ENCODE data around the gene MTRR.
"Not testable (repeated sequence)": the region's sequence is repeated elsewhere in the genome, so short reads cannot be mapped to it uniquely, and the experiment has no call there.

MTRR gene

DNA sequence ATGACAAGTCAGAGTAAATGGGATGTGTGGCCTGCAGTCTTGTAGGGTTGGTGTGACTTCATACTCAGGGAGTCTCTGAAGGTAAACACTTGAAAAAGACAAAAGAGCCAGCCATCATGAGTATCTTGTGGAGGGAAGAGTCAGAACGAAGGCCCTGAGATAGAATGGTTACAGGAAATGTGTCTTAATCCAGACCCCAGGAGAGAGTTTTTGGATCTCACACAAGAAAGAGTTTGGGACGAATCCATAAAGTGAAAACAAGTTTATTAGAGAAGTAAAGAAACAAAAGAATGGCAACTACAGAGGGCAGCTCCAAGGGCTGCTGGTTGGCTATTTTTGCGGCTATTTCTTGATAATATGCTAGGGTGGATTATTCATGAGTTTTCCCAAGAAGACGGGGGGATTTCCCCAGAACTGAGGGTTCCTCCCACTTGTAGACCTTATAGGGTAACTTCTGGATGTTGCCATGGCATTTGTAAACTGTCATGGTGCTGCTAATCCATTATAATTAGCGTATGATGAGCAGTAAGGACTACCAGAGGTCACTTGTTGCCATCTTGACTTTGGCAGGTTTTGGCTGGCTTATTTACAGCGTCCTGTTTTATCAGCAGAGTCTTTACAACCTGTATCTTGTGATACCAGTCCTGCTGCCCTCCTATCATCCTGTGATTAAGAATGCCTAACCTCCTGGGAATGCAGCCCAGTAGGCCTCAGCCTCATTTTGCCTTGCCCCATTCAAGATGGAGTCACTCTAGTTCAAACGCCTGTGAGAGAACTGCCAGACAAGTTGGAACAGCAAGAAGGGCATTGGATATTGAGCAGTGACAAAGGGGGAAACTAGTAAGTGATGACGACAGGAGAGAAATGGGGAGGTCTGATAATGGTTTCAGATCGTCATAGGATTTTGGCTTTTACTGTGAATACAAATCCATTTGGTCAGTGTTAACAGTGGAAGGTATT, 34.0 kb downstream of the MTRR start:
- DNase-seq, result no peak

DNA sequence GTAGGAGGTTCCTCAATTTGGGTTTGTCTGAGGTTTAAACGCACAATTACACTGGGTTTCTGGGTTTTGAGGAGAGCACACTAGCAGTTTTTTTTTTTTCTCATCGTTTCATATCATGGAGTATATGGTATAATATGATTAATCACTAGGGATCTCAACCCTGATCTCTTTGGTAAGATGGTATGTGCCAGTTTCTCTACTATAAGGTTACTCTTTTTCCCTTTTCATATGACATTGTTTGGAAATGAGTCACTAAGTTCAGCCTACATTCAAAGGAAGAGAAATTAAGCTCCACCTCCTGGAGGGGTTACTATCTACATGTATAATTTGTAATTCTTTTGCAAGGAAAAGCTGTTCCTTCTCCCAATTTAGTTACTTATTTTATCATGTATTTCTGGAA, 35.2 kb downstream of the MTRR start:
- DNase-seq, result no peak

DNA sequence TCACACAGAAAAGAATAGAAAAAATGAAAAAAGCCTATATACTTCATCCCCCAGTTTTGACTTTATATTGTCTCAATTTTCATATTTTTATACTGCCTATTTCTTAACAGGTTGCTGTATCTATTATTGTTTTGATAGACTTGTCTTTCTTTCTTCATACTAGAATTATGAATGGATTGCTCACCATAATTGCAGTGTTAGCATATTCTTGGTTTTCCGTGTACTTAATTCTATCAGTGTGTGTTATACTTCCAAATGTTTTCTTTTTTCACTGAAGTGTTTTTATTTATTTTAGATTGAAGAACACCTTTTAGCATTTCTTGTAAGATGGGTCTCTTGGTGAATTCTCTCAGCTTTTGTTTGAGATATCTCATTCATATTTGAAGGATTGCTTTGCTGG, 38.7 kb downstream of the MTRR start:
- no peak for DNase-seq

DNA sequence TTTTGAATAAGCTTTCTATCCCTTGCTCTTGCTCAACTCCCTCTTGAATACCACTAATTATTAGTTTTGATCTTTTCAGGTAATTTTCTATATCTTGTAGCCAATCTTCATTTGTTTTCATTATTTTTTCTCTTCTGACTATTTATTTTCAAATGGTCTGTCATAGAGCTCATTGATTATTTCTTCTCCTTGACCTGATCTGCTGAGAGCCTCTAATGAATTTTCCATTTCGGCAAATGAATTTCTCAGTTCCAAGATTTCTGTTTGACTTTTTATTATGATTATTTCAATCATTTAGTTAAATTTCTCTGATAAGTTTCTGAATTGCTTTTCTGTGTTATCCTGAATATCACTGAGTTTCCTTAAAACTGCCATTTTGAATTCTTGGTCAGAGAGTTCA, 39.4 kb downstream of the MTRR start:
- no peak for DNase-seq

DNA sequence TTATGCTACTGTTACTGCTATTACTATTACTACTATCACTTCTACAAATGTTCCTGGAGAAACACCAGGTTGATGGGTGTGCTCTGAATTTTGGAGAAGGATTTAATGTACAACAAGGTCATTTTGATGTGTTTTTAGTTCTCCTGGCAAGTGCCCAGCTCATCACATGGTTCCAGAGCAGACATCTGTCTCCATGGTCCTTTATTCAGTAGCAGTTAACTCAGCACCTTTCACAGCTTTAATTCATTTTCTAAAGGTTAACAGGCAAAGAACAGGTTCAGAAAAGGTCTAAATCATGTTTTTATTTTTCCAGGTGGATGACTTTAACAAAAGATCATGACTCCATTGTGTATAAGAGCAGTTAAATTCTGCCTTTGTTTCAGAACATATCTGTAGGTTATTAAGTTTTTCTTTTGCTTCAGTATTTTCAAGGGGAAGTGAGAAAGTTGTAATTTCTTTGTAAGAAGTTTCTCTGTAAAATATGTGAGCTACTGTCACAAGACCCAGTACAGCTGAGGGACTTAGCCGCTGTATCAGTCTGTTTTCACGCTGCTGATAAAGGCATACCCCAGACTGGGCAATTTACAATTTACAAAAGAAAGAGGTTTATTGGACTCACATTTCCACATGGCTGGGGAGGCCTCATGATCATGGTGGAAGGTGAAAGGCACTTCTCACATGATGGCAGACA, 41.9 kb downstream of the MTRR start:
- DNase-seq, result no peak

DNA sequence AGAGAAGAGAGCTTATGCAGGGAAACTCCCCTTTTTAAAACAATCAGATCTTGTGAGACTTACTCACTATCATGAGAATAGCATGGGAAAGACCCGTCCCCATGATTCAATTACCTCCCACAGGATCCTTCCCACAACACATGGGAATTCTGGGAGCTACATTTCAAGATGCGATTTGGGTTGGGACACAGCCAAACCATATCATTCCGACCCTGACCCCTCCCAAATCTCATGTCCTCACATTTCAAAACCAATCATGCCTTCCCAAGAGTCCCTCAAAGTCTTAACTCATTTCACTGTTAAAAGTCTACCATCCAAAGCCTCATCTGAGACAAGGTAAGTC, 42.5 kb downstream of the MTRR start:
- DNase-seq, result not testable (repeated sequence)

DNA sequence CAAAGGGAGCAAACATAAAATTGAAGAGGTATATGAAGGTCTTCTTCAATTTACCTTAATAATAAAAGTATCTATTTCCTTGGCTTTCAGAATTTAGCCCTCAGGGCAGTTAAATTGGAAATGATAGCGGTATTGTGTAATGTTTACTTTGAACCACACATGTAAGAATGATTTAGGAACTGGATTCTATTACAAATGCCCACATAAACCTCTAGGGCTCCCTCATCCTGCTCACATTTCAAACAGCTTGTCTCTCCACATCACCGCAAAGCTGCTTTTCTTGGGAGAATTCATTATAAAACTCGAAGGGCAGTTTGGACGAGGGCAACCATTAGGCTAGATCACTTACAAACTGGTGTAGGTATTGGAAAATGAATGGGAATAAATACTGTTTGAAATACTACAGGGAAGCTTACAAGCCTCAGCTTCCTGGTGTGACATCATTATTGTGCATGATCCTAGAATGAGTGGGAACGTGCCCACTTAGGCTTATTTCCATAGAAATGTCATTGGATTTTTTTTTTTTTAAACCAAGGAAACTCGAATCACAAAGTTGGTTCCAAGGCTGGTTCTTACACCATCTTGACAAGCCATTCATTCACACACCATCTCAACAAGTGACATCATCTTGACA, 47.3 kb downstream of the MTRR start:
- DNase-seq, result no peak

DNA sequence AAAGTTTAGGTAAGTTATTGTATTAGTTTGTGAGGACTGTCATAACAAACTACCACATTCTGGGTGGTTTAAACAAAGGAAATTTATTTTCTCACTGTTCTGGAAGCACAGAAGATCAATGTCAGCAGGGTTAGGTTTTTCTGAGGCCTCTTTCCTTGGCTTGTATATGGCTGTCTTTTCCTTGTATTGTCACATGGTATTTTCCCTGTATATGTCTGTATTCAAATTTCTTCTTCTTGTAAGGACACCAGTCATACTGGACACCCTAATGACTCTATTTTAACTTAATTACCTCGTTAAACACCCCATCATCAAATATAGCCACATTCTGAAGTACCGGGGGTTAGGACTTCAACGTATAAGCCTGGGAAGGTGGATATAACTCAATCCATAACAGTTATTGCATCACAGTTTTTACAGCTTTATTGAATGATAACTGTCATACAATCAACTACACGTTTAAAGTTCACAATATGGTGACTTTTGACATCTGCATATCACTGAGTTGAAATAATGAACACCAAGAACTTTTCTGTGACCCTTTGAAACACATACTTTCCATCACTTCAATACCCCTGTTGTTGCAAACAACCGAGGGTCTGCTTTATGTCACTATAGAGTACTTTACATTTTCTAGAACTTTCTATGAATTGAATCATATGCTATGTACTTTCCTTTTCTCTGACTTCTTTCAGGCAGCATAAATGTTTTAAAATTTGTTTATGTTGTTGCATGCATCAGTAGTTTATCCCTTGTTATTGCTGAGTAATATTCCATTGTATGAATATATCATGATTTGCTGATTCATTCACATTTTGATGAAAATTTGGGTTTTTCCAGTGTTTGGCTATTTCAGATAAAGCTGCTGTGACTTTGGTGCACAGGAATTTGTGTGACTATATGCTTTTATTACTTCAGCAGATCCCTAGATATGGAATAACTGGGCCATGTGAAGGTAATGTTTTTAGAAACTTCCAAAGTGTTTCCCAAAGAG, 48.5 kb downstream of the MTRR start:
- no peak for DNase-seq

DNA sequence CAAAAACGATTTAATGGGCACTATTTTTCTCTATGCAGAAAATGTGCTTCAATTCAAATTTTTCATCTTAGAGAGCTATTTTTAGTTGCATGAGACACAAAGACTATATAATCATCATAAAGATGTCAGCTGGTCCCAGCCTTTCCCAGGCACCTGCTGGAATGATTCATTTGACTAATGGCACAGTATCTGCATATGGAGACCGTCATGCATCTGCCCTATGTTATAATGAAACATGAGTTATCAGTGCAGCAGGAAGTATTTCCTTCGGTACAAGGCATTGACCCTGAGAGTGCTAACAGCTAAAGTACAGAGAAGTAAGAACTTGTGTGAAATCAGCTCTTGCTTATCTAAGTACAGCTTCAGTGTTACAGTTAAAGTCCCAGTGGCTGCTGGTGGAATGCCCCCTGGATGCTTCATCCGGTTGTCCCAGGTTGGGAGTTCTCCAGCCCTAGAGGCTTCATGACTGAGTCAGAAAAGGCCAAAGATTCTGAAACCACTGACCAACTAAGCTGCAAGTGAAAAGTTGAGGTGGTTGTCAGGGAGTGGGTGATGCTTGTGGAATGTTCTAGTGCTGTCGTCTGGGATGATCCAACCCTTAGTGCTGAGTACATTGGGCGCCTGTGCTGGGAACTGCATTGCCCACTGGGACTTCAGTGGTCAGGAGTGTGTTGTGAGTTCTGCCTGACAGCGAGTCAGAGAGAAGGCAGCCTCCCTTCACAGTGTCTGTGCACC, 57.2 kb downstream of the MTRR start:
- no peak for DNase-seq

DNA sequence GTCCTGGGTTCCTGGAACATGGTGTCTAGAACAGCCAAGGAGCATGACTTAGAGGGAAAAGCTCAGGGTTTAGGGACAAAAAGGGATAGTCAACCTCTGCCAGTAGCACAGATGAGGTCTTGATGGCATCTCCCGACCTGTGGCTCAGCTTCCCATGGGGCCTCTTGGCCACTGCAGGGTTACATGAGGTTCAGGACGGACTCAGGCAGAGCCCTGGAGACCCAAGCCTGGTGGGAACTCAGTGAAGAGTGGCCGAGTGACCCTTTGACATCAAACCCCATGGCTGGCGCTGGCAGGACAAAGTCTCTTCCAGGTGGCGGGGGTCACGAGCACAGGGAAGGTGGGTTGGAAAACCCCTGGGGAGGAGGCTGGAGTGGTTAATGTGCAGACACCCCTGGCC, 57.8 kb downstream of the MTRR start:
- no peak for DNase-seq

DNA sequence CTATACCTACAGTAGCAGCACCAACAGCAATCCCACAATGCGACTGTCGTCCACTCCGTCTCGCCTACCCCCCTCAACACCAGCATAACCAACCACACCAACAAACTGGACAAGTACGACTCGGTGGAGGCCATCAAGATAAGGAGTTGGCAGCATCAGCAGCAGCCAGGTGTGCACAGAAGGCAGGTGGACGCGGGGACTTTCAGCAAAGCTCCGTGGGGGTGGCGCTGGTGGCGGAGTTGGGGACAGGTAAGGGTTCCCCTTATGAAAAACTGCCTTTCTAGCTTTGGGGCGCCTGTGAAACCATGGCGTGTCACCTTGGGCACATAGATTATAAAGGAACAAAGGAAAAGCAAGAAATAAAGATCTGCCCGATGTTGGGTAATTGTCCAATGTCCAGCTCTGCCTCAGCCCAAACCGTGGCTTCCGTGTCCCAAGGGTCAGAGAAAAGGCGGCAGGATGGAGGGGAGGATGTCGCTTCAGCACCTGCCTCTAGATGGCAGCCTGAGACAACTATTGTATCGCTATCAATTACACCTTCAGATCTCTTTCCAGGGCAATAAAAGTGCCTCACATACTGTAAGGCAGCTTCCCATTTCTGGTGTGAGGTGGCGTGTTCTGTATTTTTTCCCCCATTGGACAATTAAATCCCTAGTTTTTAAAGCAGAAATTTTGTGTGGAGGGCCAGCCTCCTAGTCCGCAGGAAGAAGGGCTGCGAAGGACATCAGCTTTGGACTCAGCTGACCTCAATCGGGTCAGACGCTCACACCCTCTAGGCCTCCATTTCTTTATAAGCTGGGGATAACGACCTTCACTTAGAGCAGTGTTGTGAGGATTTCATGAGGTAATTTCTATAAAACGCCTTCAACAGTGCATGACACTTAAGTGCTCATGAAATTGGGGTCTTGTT, 58.8 kb downstream of the MTRR start:
- no peak for DNase-seq

DNA sequence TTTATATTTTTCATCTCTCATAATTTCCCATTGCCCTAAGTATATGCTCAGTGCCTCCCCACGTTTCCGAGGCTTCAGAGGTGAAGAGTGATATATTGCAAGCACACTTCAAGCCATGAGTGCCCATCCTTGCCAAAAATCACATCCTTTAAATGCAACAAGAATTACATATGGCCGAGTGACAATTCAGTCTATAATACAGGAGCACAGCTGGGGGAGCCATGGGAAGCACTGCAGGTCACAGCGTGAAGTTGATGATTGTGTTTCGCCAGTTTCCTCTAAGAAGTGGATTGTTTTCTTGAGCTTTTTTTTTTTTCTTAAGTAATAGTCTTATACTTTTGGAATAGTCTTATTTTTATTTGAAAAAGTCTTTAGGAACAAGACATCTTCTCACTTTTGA, 61.1 kb downstream of the MTRR start:
- no peak for DNase-seq

DNA sequence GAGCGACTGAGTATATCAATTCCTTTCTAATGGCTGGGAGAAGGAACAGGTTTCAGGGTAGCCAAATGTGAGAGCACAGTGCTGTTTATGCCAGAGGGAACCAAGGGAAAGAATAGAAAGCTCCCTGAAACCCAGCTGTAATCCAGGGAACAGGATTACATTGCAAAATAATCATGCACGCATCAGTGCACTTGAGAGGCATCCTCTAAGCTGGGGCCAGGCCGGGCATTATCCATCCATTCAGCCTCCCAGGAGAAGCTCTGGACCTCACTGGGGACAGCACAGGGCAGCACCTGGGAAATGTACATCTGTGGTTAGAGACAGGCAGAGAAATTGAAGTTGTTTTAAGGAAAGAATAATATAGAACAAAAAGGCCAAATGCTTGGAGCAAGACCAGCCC, 72.7 kb downstream of the MTRR start:
- no peak for DNase-seq

DNA sequence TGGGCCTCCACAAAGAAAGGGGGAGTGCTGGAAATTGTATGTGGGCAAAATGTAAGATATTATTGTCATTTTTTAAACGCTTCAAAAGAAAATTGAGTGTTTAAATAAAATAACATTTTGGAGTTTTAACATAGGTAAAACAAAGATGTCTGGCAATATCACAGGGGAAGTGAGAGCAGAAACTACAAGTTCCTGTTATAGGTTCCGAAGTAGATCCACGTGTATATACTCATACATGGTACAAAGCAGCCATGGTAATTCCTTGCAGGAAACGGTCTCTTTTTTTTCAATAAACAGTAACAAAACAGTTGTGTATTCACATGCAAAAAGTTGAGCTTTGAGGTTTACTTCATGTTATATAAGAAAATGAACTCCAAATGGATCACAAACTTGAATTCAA, 78.4 kb downstream of the MTRR start:
- DNase-seq, result no peak
